ENCODE data around the gene EBI3.
"Not testable (repeated sequence)": the region's sequence is repeated elsewhere in the genome, so short reads cannot be mapped to it uniquely, and the experiment has no call there.

EBI3 gene

GRCh38 chr19:4233282-4233853, 4.0 kb downstream of the EBI3 start:
- peak in 20 of 56 donors; percentile 1 to 57 (median 12) for DNase-seq

GRCh38 chr19:4234142-4234861, 5.0 kb downstream of the EBI3 start:
- no peak for DNase-seq

- no peak for DNase-seq
Measured at GRCh38 chr19:4234862-4235201, 5.5 kb downstream of the EBI3 start.

- not testable (repeated sequence) for DNase-seq
Measured at GRCh38 chr19:4237510-4237909, 8.2 kb downstream of the EBI3 start.

- no peak for DNase-seq
Measured at GRCh38 chr19:4238831-4239230, 9.5 kb downstream of the EBI3 start.

GRCh38 chr19:4241824-4242430, 12.6 kb downstream of the EBI3 start:
- DNase-seq: peak in 1 of 56 donors; percentile 32

GRCh38 chr19:4245938-4246337, 16.6 kb downstream of the EBI3 start:
- DNase-seq: not testable (repeated sequence)

GRCh38 chr19:4246767-4247593, 17.7 kb downstream of the EBI3 start, which contains the start of gene YJU2:
Gene YJU2, plus strand, starts transcription at chr19:4247080. Its CDS starts 67 bp downstream, at chr19:4247147.
- peak; percentile 79 to 98 (median 94) for DNase-seq

GRCh38 chr19:4256563-4256962, 27.2 kb downstream of the EBI3 start:
- no peak for DNase-seq

GRCh38 chr19:4257025-4257424, 27.7 kb downstream of the EBI3 start:
- no peak for DNase-seq

- no peak for DNase-seq
Measured at GRCh38 chr19:4258181-4258580, 28.9 kb downstream of the EBI3 start.

- no peak for DNase-seq
Measured at GRCh38 chr19:4260613-4261191, 31.4 kb downstream of the EBI3 start.

- DNase-seq: no peak
Measured at GRCh38 chr19:4264812-4265211, 35.5 kb downstream of the EBI3 start.

GRCh38 chr19:4266253-4267000, 37.1 kb downstream of the EBI3 start:
- no peak for DNase-seq

- DNase-seq: peak in 14 of 56 donors; percentile 2 to 49 (median 13)
Measured at GRCh38 chr19:4267101-4267900, 38.0 kb downstream of the EBI3 start.

- DNase-seq: no peak
Measured at GRCh38 chr19:4267901-4268815, 38.8 kb downstream of the EBI3 start.

- DNase-seq: no peak
Measured at GRCh38 chr19:4268816-4269430, 39.6 kb downstream of the EBI3 start.

GRCh38 chr19:4272894-4273293, 43.6 kb downstream of the EBI3 start:
- no peak for DNase-seq
